PC-3 (cell line): ENCODE measurements around the gene DGKD.

Source experiments
- CTCF ChIP-seq: fragments of 300-600 bp; sonication (generic); conservative IDR thresholded peaks from 2 replicates; pipeline ENCODE4 v1.5.1; 2017; ENCODE audit warnings: antibody characterized with exemption, low read depth, mild to moderate bottlenecking, low read length
- EZH2 ChIP-seq: fragments of 300-600 bp; sonication (generic); IDR thresholded peaks from one replicate; pipeline ENCODE4 v1.6.1; 2017; ENCODE audit warnings: antibody characterized with exemption, mild to moderate bottlenecking, low read length; ENCODE audit not compliant: unreplicated experiment

- TF ChIP-seq CTCF (no peak), EZH2 (no peak)
Observed at GRCh38 chr2:233328922-233329321, 25.4 kb upstream of the DGKD start.
